HUES6 (cell line): ENCODE data around the gene NEK10.
"Not testable (repeated sequence)": the region's sequence is repeated elsewhere in the genome, so short reads cannot be mapped to it uniquely, and the experiment has no call there.

Experiments
- H3K27ac ChIP-seq: 2 replicates; pipeline ENCODE4 v1.7.0; 2013; ENCODE audit warnings: low read depth, mild to moderate bottlenecking, low read length, inconsistent platforms
- H3K27me3 ChIP-seq: 2 replicates; pipeline ENCODE4 v1.6.1; 2013; ENCODE audit warnings: low read length; ENCODE audit not compliant: control insufficient read depth, insufficient read depth
- H3K36me3 ChIP-seq: 2 replicates; pipeline ENCODE4 v1.6.1; 2013; ENCODE audit warnings: low read length; ENCODE audit not compliant: control insufficient read depth, insufficient read depth
- H3K4me1 ChIP-seq: 2 replicates; pipeline ENCODE4 v1.6.1; 2013; ENCODE audit warnings: low read length; ENCODE audit not compliant: control insufficient read depth, insufficient read depth
- H3K4me3 ChIP-seq: 2 replicates; pipeline ENCODE4 v1.5.1; 2013; ENCODE audit warnings: low read depth, low read length
- H3K9ac ChIP-seq: one replicate; pipeline ENCODE4 v1.6.1; 2013; ENCODE audit warnings: mild to moderate bottlenecking, low read length
- H3K9me3 ChIP-seq: 2 replicates; pipeline ENCODE4 v1.6.1; 2013; ENCODE audit warnings: low read depth, low read length; ENCODE audit not compliant: control insufficient read depth, insufficient read depth

NEK10 gene

GRCh38 chr3:27368831-27369607 is at the start of gene NEK10:
NEK10 (minus strand) TSS chr3:27369383; CDS start chr3:27352882, 16,501 bp downstream.
- peak within 1 kb of the TSS; percentile 47 for H3K9ac ChIP-seq
- H3K4me1 ChIP-seq: no peaks in the 10 kb centered on the region; the same call in 1 of the 2 replicates
- no peak within 1 kb of the TSS for H3K27ac ChIP-seq
- H3K9me3 ChIP-seq: no peaks in the 10 kb centered on the region
- peaks cover 7% of the 10 kb centered on the region; the same call in 1 of the 2 replicates for H3K36me3 ChIP-seq
- H3K4me3 ChIP-seq: peak within 1 kb of the TSS; percentile 84
- no peaks in the 10 kb centered on the region for H3K27me3 ChIP-seq

- H3K27me3 ChIP-seq: no peaks in the 10 kb centered on the region
- H3K9me3 ChIP-seq: no peaks in the 10 kb centered on the region
- no peak overlapping the region for H3K9ac ChIP-seq
- H3K4me3 ChIP-seq: no peak overlapping the region
- H3K4me1 ChIP-seq: no peaks in the 10 kb centered on the region
- peaks cover 74% of the 10 kb centered on the region for H3K36me3 ChIP-seq
- H3K27ac ChIP-seq: no peak overlapping the region
Measured at GRCh38 chr3:27415202-27415601, 46.0 kb upstream of the NEK10 start.

GRCh38 chr3:27392950-27393679 is 23.9 kb upstream of the NEK10 start:
- H3K4me3 ChIP-seq: no peak overlapping the region
- no peaks in the 10 kb centered on the region for H3K4me1 ChIP-seq
- H3K36me3 ChIP-seq: peaks cover 83% of the 10 kb centered on the region
- no peak overlapping the region for H3K9ac ChIP-seq
- H3K9me3 ChIP-seq: no peaks in the 10 kb centered on the region
- no peaks in the 10 kb centered on the region for H3K27me3 ChIP-seq
- no peak overlapping the region for H3K27ac ChIP-seq

GRCh38 chr3:27392414-27392813 is 23.2 kb upstream of the NEK10 start:
- H3K9ac ChIP-seq, H3K27me3 ChIP-seq, H3K27ac ChIP-seq, H3K9me3 ChIP-seq, H3K4me1 ChIP-seq, H3K4me3 ChIP-seq: not testable (repeated sequence)
- H3K36me3 ChIP-seq: peaks cover 80% of the 10 kb centered on the region

- Histone ChIP-seq H3K9ac (no peak overlapping the region), H3K9me3 (no peaks in the 10 kb centered on the region), H3K27me3 (no peaks in the 10 kb centered on the region), H3K36me3 (peaks cover 81% of the 10 kb centered on the region), H3K4me1 (no peaks in the 10 kb centered on the region), H3K4me3 (no peak overlapping the region), H3K27ac (no peak overlapping the region)
Measured at GRCh38 chr3:27391796-27392195, 22.6 kb upstream of the NEK10 start.

- Histone ChIP-seq H3K36me3 (peaks cover 90% of the 10 kb centered on the region), H3K27me3 (no peaks in the 10 kb centered on the region), H3K9ac (no peak overlapping the region), H3K9me3 (no peaks in the 10 kb centered on the region), H3K4me1 (no peaks in the 10 kb centered on the region), H3K27ac (no peak overlapping the region), H3K4me3 (no peak overlapping the region)
Measured at GRCh38 chr3:27387625-27388024, 18.4 kb upstream of the NEK10 start.

- Histone ChIP-seq H3K27me3 (no peaks in the 10 kb centered on the region), H3K9me3 (no peaks in the 10 kb centered on the region), H3K27ac (no peak overlapping the region), H3K36me3 (peaks cover 88% of the 10 kb centered on the region), H3K4me3 (no peak overlapping the region), H3K9ac (no peak overlapping the region), H3K4me1 (no peaks in the 10 kb centered on the region)
Measured at GRCh38 chr3:27385504-27385903, 16.3 kb upstream of the NEK10 start.

GRCh38 chr3:27384191-27384590 is 15.0 kb upstream of the NEK10 start:
- H3K27me3 ChIP-seq: no peaks in the 10 kb centered on the region
- no peak overlapping the region for H3K27ac ChIP-seq
- H3K4me1 ChIP-seq: no peaks in the 10 kb centered on the region
- H3K9ac ChIP-seq: no peak overlapping the region
- peaks cover 89% of the 10 kb centered on the region for H3K36me3 ChIP-seq
- no peak overlapping the region for H3K4me3 ChIP-seq
- no peaks in the 10 kb centered on the region for H3K9me3 ChIP-seq

GRCh38 chr3:27380433-27381357 is 11.5 kb upstream of the NEK10 start:
- Histone ChIP-seq H3K36me3 (peaks cover 79% of the 10 kb centered on the region), H3K9ac (no peak overlapping the region)

GRCh38 chr3:27378331-27378730 is 9.1 kb upstream of the NEK10 start:
- Histone ChIP-seq H3K9me3 (no peaks in the 10 kb centered on the region), H3K27me3 (no peaks in the 10 kb centered on the region), H3K36me3 (peaks cover 68% of the 10 kb centered on the region), H3K9ac (no peak overlapping the region), H3K27ac (no peak overlapping the region), H3K4me1 (no peaks in the 10 kb centered on the region), H3K4me3 (no peak overlapping the region)

More at GRCh38 chr3:27380433-27381357, 11.5 kb upstream of the NEK10 start:
- Histone ChIP-seq H3K27ac (no peak overlapping the region), H3K27me3 (no peaks in the 10 kb centered on the region), H3K4me1 (no peaks in the 10 kb centered on the region), H3K9me3 (no peaks in the 10 kb centered on the region), H3K4me3 (no peak overlapping the region)
